OCI-LY3 (cell line): ENCODE data around the gene ZBTB18.

Experiments used
- H2AFZ ChIP-seq: fragments of 200-600, 300-600 bp; shearing (Covaris generic); 2 replicates; pipeline ENCODE4 v1.6.0; 2014; ENCODE audit warnings: antibody characterized with exemption, low read depth, low read length
- H3K27ac ChIP-seq: fragments of 200-600, 300-600 bp; sonication (generic); 2 replicates; pipeline ENCODE4 v1.5.1; 2014; ENCODE audit warnings: mild to moderate bottlenecking, low read length, moderate library complexity, mixed read lengths
- H3K27me3 ChIP-seq: fragments of 200-600, 300-600 bp; sonication (generic); 2 replicates; pipeline ENCODE4 v1.6.1; 2014; ENCODE audit warnings: low read depth, low read length, mixed read lengths
- H3K36me3 ChIP-seq: fragments of 200-600, 300-600 bp; sonication (generic); replicated peaks from 2 replicates; pipeline ENCODE3; 2014; ENCODE audit warnings: low read depth, low read length, mixed read lengths
- H3K4me1 ChIP-seq: fragments of 300-600, 200-600 bp; sonication (generic); 2 replicates; pipeline ENCODE4 v1.6.1; 2014; ENCODE audit warnings: low read length, mixed read lengths
- H3K4me2 ChIP-seq: fragments of 200-600, 300-600 bp; sonication (generic); 2 replicates; pipeline ENCODE4 v1.6.1; 2014; ENCODE audit warnings: low read length, mixed read lengths
- H3K4me3 ChIP-seq: fragments of 300-600, 200-600 bp; sonication (generic); 2 replicates; pipeline ENCODE4 v1.5.1; 2014; ENCODE audit warnings: antibody characterized with exemption, mild to moderate bottlenecking, low read length, moderate library complexity
- H3K79me2 ChIP-seq: fragments of 300-600, 200-600 bp; shearing (Covaris generic); 2 replicates; pipeline ENCODE4 v1.6.1; 2014; ENCODE audit warnings: mild to moderate bottlenecking, low read length, mixed read lengths
- H3K9ac ChIP-seq: fragments of 300-600, 200-600 bp; shearing (Covaris generic); 2 replicates; pipeline ENCODE4 v1.6.0; 2014; ENCODE audit warnings: mild to moderate bottlenecking, low read length, moderate library complexity
- H3K9me3 ChIP-seq: fragments of 200-600, 300-600 bp; shearing (Covaris generic); 2 replicates; pipeline ENCODE4 v1.6.1; 2014; ENCODE audit warnings: low read length, mixed read lengths; ENCODE audit not compliant: insufficient read depth
- H4K20me1 ChIP-seq: fragments of 200-600, 300-600 bp; sonication (generic); 2 replicates; pipeline ENCODE4 v1.6.1; 2016; ENCODE audit warnings: low read length, mixed read lengths; ENCODE audit not compliant: insufficient read depth
- EZH2phosphoT487 ChIP-seq: fragments of 200-600 bp; shearing (Covaris generic); IDR thresholded peaks from 2 replicates; pipeline ENCODE4 v1.6.1; 2018; ENCODE audit warnings: antibody characterized with exemption, mixed run types, low read depth
- TF ChIP-seq, protein P1 (sequence below): fragments of 200-600, 300-600 bp; sonication (generic); IDR thresholded peaks from 2 replicates; pipeline ENCODE4 v1.5.1; 2014; ENCODE audit warnings: antibody characterized with exemption, low read length, low read depth

Gene ZBTB18

DNA sequence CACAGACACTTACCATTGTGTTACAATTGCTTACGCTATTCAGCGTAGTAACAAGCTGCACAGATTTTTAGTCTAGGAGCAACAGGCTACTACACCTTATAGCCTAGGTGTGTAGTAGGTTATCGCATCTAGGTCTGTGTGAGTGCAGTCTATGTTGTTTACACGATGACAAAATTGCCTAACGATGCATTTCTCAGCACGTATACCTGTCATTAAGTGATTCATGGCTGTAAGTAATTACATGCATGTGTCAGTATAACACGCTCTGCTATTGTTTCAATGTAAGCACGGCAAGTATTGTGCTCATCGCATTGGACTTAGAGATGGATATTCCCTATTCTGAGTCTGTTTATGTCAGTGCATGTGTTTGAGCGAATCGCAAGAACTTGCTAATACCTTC, 15.7 kb upstream of the ZBTB18 start:
- Histone ChIP-seq H3K4me2 (no peak overlapping the region), H3K9ac (no peak overlapping the region), H3K4me3 (no peak overlapping the region), H4K20me1 (no peaks in the 10 kb centered on the region), H2AFZ (no peak overlapping the region), H3K4me1 (no peaks in the 10 kb centered on the region), H3K36me3 (no peaks in the 10 kb centered on the region), H3K27ac (no peak overlapping the region), H3K27me3 (peaks cover 32% of the 10 kb centered on the region), H3K79me2 (no peaks in the 10 kb centered on the region), H3K9me3 (no peaks in the 10 kb centered on the region)
- no peak for TF ChIP-seq EZH2phosphoT487

DNA sequence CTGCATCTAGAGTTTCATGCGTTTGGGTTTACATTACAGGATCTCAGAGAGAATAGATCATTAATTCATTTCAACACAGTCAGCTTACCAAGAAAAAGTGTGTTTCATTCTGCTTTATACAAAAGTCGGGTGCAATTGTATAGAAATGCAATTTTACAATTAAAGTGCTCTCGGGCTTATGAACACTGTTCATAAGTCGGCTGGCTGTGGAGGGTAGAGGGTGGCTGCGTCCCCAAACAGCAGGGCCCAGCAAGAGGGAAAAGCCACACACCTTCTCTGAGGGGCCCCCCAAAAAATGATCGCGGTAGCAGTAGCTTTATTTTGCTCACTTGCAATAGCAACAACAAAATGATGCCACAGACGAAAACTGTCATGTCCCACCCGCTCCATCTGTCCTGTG, 13.8 kb upstream of the ZBTB18 start:
- no peak overlapping the region for H3K4me3 ChIP-seq
- H3K27me3 ChIP-seq = peaks cover 36% of the 10 kb centered on the region
- H3K9ac ChIP-seq = no peak overlapping the region
- H2AFZ ChIP-seq = no peak overlapping the region
- no peaks in the 10 kb centered on the region for H3K4me1 ChIP-seq
- H3K9me3 ChIP-seq = no peaks in the 10 kb centered on the region
- H3K79me2 ChIP-seq = no peaks in the 10 kb centered on the region
- no peaks in the 10 kb centered on the region for H4K20me1 ChIP-seq
- no peaks in the 10 kb centered on the region for H3K36me3 ChIP-seq
- no peak overlapping the region for H3K4me2 ChIP-seq
- no peak for TF ChIP-seq EZH2phosphoT487
- TF ChIP-seq, protein P1, sequence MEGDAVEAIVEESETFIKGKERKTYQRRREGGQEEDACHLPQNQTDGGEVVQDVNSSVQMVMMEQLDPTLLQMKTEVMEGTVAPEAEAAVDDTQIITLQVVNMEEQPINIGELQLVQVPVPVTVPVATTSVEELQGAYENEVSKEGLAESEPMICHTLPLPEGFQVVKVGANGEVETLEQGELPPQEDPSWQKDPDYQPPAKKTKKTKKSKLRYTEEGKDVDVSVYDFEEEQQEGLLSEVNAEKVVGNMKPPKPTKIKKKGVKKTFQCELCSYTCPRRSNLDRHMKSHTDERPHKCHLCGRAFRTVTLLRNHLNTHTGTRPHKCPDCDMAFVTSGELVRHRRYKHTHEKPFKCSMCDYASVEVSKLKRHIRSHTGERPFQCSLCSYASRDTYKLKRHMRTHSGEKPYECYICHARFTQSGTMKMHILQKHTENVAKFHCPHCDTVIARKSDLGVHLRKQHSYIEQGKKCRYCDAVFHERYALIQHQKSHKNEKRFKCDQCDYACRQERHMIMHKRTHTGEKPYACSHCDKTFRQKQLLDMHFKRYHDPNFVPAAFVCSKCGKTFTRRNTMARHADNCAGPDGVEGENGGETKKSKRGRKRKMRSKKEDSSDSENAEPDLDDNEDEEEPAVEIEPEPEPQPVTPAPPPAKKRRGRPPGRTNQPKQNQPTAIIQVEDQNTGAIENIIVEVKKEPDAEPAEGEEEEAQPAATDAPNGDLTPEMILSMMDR = no peak
- no peak overlapping the region for H3K27ac ChIP-seq

DNA sequence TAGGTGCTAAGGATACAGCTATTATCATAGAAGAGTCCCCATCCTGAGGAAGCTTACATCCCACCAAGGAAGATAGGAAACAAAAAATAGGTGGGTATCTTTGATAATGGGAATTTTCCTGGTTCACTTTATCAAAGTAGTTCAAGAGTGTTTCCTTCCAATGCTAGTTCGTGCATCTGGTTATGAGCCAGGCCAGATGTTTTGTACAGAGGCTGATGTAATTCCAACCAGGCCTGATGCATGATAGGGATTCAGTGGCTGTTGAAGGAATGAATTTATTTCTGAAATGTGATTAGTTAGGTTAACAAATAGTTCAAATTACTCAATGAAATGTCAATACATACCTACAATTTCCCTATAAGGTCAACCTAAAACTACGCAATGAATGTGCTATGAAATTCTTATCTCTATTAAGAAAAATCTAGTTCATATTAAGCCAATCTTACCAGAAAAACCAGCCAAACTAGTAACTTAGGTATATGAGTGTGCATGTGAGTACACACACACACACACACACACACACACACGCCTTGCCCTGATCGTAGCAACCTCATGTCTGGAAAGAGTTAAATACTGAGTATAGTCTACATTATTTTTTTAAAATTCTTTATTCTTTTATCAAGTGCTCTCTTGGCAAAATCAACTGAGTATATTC, 9.5 kb upstream of the ZBTB18 start:
- no peak overlapping the region for H3K9ac ChIP-seq
- TF ChIP-seq EZH2phosphoT487 = no peak
- TF ChIP-seq, protein P1 = no peak
- H3K27me3 ChIP-seq = peaks cover 57% of the 10 kb centered on the region
- peaks cover 14% of the 10 kb centered on the region for H3K4me1 ChIP-seq
- H3K9me3 ChIP-seq = no peaks in the 10 kb centered on the region
- no peak overlapping the region for H3K27ac ChIP-seq
- no peak overlapping the region for H3K4me3 ChIP-seq
- H4K20me1 ChIP-seq = no peaks in the 10 kb centered on the region
- H3K4me2 ChIP-seq = no peak overlapping the region
- no peaks in the 10 kb centered on the region for H3K36me3 ChIP-seq
- no peak overlapping the region for H2AFZ ChIP-seq
- no peaks in the 10 kb centered on the region for H3K79me2 ChIP-seq

DNA sequence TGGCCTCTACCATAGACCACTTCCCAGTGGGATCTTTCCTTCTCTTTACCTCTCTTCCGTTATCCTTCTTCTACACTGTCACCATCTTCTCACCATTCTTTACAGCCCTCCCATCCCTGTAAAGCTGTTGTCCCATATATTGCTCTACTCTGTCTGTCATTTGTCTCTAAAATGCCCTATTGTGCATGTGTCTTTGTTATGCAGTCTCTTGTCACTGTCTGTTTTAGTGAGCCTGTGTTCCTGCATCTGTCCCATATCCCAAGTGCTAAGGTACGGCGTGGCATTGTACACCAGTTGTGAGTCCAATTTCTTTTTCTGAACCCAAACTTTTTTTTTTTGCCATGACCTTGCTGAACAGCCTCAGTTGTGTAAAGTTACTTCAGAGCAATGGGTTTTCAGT, 8.8 kb upstream of the ZBTB18 start:
- H3K27ac ChIP-seq = no peak overlapping the region
- no peak overlapping the region for H3K9ac ChIP-seq
- peaks cover 54% of the 10 kb centered on the region for H3K27me3 ChIP-seq
- no peak for TF ChIP-seq EZH2phosphoT487
- TF ChIP-seq, protein P1 = no peak
- no peaks in the 10 kb centered on the region for H3K36me3 ChIP-seq
- H2AFZ ChIP-seq = no peak overlapping the region
- no peaks in the 10 kb centered on the region for H3K9me3 ChIP-seq
- no peak overlapping the region for H3K4me3 ChIP-seq
- peaks cover 21% of the 10 kb centered on the region for H3K4me1 ChIP-seq
- no peaks in the 10 kb centered on the region for H3K79me2 ChIP-seq
- H4K20me1 ChIP-seq = no peaks in the 10 kb centered on the region
- H3K4me2 ChIP-seq = no peak overlapping the region
